HG02623 (cell line): Measurements from ENCODE around the gene PDP2.
"Not testable (repeated sequence)": the region's sequence is repeated elsewhere in the genome, so short reads cannot be mapped to it uniquely, and the experiment has no call there.

Experiments
- ATAC-seq: cut with Tn5 transposase; IDR thresholded peaks from one replicate; pipeline ENCODE4 v1.9.1; 2021; ENCODE audit warnings: moderate library complexity; ENCODE audit not compliant: unreplicated experiment

PDP2 gene

DNA sequence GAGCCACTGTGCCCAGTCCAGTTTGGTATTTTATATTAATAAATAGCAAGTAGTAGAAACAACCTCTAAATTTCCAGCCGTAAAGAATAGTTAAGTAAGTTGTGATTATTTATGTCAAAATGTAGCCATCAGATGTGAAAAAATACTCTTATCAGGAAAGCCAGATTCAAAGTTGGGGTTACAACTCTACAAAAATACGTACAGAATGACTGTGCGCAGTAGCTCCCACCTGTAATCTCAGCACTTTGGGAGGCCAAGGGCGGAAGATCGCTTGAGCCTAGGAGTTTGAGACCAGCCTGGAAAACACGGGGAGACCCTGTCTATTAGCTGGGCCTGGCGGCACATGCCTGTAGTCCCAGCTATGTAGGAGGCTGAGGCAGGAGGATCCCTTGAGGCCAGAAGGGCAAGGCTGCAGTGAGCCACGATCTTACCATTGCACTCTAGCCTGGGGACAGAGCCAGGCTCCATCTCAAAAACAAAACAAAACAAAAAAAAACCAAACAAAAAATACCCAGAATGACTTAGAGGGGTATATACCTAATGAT, 1.7 kb downstream of the PDP2 start:
- no peak for ATAC-seq

DNA sequence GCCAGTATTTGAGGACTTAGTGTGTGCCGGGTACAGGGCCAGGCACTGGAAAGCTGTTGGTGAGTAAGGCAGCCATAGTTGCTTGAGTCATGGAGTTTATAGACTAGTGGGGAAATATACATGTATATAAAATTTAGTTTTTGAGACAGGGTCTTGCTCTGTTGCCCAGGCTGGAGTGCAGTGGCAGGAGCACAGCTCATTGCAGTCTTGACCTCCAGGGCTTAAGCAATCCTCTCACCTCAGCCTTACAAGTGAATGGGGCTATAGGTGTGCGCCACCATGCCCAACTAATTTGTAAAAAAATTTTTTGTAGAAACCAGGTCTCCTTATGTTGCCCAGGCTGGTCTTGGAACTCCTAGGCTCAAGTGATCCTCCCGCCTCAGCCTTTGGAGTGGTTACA, 2.4 kb downstream of the PDP2 start:
- no peak for ATAC-seq

DNA sequence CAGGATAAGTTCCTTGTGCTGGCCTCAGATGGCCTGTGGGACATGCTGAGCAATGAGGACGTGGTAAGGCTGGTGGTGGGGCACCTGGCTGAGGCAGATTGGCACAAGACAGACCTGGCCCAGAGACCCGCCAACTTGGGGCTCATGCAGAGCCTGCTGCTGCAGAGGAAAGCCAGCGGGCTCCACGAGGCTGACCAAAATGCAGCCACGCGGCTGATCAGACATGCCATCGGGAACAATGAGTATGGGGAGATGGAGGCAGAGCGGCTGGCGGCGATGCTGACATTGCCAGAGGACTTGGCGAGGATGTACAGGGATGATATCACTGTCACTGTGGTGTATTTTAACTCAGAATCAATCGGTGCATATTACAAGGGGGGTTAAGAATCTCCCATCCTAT, 5.2 kb downstream of the PDP2 start:
- no peak for ATAC-seq

DNA sequence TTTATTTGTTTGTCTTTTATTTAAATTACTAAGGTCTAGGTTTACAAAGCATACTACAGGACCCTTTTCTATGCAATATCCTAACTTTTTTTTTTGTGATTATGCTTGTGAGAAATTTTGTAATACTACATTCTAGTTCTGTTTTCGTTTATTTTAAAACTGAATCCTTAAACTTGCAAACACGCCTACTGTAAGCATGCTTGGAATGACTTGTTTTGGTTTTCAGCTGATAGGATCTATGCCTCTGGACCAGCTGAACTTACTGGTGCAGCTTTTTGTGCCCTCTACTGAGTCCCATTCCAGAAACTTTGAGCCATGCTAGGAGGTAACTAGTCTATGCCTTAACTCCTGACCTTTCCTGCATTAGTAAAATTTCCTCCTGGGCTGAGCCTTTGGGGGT, 6.0 kb downstream of the PDP2 start:
- no peak for ATAC-seq

DNA sequence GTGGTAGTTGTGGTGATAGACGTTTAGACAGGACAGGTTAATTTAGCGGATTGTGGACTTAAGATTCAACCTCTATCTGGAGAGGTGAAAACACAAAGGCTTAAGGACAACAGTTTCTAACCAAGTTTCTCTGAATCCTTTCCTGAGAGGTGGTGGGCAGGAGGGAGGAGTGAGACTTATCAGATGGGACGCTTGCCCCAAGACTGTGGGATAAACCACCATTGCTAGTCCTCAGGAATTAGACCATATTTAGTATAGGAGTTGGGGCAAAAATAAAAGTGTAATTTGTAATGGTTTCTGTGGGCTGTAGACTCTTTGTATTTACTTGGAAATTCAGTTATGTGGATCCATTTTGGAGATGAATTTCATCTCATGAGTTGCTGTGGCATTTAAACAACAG, 6.6 kb downstream of the PDP2 start:
- ATAC-seq = no peak

DNA sequence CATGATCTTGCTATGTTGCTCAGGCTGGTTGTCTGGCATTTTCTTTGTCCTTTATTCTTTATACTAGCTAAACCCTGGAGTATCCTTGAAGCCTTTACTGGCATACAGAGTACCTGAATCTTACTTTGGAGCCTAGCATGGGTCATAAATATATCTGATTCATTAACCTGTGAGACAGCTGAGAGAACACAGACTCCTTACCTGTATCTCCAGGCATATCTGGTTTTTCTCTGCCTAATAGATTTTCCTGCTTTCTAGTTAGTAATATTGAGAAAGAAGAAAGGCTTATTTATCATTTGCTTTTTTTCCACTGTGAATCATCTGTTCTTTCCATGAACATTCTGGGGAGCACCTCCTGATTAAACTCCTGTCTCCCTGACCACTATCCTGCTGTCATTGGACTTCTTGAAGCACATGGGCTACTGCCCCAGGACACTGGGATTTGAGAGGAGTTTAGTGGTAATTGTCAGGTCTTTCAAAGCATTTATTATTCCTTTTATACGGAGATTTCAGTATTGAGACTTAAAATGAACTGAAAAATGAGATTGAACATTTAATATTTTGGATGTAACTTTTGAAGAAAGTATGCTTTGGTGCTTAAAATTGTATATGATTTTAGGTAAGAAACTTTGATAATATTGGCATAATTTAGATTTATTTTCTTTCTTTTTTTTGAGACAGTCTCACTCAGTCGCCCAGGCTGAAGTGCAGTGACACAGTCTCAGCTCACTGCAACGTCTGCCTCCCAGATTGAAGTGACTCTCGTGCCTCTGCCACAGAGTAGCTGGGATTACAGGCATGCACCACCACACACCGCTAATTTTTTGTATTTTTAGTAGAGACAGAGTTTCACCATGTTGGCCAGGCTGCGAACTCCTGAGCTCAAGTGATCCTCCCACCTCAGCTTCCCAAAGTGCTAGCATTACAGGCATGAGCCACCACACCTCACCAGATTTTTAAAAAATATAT, 8.6 kb downstream of the PDP2 start:
- no peak for ATAC-seq

DNA sequence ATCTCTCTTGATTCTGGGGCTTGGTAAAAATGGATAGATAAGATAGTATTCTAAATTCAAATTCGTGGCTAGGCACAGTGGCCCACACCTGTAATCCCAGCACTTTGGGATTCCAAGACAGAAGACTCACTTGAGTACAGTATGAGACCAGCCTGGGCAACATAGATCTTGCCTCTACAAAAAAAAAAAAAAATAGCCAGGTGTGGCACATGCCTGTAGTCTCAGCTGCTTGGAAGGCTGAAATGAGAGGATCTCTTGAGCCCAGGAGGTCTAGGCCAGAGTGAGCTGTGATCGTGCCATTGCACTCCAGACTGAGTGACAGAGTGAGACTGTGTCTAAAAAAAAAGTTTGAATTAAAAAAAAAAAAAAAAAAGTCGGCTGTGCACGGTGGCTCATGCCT, 9.3 kb downstream of the PDP2 start:
- no peak for ATAC-seq

DNA sequence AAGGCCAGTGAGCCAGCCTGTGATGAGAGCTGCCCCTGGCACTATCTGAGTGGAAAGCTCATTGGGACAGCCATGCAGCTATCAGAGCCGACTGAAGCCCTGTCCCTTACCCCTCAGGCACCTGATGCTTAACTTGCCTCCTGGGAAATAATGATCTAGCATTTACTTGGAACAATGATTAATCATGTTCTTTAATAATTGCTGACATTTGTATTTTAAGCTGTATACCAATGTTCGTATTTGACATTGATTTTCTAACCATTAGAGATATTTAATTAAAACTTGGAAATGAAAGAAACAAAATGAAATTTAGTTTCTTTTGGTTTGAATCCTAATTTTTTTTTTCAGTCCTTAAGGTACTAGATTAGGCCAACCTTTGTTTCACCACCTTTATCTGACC, 10.5 kb downstream of the PDP2 start:
- no peak for ATAC-seq

DNA sequence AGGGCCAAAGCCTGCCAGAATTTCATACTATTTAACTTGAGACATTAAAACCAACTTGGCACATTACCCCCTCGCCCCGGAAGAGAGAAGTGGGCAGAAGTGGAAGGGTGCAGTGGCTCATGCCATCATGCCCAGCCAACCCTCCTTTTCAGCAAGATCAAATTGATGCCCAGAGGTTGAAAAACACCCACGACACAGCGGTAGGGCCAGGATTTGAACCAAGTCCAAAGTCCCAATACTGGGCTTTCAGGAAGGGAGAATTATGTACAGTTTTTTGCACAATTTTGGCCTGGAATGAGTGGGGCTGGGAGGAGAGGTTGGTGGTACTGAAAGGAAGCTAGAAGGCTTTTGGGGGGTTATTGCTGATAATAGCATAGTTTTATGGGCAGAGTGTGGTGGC, 11.0 kb downstream of the PDP2 start:
- ATAC-seq = no peak

DNA sequence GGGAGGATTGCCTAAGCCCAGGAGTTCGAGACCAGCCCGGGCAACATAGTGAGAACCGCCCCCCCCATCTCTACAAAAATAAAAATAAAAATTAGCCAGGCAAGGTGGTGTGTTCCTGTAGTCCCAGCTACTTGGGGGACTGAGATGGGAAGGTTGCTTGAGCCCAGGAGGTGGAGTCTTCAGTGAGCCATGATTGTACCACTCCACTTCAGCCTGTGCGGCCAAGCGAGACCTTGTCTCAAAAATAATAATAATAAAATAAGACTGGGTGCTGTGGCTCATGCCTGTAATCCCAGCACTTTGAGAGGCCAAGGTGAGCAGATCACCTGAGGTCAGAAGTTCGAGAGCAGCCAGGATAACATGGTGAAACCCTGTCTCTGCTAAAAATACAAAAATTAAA, 11.5 kb downstream of the PDP2 start:
- ATAC-seq = no peak

DNA sequence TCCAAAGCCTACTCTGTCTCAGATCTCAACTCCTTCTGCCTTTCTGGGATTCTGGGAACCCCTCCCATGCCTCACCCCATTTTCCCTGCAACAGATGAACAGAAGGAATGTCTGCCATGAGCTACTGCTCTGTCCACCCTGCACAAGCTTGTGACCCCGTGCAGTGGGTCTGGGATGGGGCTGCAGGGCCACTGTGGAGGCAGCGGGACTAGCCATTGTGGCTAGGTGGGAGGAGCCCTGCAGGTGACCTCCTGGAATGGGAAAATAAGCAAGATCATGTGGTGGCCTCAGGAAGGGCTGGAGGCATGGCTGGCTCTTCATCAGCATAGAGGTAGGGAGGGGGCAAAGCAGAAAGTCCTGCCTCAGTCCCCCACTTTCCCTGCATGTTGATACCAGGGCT, 13.7 kb downstream of the PDP2 start:
- ATAC-seq = no peak

DNA sequence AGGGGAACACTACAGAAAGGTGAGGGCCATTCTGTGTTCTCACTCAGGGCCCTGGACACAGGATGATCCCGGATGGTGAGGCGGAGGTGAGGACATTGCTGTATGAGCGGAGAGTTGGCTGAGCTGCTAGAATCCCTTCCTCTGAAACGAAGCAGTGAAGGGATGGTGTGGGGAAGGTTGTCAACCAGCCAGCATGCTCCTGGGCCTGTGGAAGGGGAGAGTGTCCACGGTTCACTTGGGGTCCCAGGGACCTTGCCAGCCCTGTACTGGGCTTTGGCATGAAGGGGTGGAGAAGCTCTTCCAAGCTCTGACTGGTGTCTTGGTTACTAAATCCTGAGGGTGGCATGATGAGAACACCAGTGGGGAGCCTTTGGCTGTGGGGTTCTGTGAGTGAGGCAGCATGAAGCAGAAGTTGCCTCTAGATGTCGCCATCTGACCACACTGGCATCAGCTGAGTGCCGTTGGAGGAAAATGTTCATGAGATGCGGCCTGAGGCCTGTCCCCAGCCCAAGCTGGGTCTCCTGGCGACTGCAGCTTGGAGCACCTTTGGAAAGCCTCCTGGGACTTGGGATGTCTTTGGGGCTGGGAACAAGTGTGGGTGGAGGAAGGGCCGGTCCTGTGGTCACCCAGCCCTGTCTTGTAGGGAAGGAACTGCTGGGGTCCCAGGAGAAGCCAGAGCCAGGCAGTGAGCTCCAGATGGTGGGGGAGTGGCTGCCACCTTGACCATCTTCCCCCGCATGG, 14.8 kb downstream of the PDP2 start:
- peak; percentile 66 for ATAC-seq

DNA sequence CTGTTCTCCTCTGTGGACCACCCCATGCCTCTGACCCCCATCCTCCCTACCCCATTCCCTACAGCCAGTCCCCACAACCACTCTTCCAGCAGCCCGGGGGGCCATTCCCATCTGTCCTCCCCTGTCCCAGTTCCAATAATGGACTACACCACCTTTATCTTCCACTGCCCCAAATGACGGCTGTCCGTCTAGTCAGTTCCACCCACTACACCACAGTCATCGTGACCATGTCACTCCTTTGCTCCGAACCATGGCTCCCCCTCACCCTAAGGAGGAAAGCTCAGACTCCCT, 15.3 kb downstream of the PDP2 start:
- ATAC-seq = no peak

DNA sequence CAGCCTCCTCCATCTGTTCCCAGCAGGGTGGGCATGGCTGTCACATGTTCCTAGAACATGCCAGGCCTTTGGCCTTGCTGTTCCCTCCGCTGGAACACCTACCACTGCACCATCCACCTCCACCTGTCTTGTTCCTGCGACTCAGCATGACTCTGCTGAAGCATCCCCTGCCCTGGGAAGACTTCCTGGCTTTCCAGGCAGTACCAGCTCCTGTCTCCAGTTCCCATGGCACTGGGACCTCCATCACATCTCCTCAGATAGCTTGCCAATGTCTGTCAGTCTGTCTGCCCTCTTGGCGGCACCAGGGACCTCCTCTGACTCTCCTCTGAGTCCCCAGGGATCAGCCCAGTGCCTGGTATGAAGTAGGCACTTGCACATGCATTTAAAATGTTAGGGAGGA, 15.7 kb downstream of the PDP2 start:
- ATAC-seq = no peak

DNA sequence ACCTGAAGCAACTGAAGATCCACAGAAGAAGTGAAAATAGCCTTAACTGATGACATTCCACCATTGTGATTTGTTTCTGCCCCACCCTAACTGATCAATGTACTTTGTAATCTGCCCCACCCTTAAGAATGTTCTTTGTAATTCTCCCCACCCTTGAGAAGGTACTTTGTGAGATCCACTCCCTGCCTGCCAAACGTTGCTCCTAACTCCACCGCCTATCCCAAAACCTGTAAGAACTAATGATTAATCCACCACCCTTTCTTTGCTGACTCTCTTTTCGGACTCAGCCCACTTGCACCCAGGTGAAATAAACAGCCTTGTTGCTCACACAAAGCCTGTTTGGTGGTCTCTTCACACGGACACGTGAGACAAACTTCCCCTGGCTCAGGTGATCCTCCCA, 16.4 kb downstream of the PDP2 start:
- ATAC-seq = not testable (repeated sequence)

DNA sequence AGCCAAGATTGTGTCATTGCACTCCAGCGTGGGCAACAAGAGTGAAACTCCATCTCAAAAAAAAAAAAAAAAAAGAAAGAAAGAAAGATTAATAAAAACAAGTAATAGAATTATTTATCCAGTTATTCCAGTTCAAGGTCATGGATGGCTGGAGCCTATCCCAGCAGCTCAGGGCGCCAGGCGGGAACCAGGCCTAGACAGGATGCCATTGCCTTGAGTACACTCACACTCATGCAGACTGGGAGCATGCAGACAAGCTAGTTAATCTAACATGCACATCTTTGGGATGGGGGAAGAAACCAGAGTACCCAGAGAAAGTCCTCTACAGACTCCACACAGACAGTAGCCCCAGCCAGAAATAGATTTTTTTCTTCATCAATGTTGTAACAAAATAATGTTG, 17.9 kb downstream of the PDP2 start:
- no peak for ATAC-seq

DNA sequence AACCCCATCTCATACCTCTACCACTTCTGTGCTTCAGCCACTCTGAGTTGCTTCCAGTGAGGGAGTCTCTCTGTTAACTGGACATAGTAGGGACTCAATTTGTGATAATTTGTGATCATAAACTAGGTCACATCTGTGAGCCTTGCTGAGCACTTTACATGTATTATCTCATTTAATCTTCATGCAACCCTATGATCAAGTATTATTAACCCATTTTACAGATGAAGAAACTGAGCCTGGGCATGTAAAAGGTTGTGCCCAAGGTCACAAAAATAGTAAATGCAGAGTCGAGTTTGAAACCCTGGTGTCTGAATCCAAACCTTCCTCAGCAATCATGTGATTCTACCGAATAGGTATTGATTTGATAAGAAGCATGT, 18.6 kb downstream of the PDP2 start:
- ATAC-seq = no peak

DNA sequence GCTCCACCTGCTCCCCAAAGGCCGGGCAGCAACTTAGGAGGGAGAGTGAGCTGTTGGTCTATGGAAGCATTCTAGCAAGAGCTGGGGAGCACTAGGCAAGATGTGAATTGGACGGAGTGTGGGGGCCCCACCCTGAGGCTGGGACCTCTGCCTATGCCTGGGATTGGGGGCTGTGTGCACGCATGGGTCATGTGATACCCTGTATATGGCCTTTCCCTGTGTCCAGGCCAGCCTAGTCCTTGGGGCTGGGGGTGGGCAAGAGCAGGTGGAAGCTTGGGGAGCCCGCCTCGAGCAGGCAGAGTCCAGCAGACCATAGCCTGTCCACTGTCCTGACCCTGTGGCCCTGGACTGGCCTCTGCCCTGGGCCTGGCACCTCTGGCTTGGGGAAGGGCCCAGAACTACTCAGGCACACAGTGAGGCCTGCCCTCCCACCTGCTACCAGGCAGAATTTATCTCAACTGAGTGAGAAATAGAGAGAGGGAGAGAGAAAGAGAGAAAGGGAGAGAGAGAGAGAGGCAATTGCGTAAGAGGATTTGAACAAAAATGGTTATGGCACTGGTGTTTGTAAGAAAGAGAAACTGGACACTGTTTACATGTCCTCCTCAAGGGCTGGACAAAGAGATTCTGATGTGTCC, 19.1 kb downstream of the PDP2 start:
- no peak for ATAC-seq

DNA sequence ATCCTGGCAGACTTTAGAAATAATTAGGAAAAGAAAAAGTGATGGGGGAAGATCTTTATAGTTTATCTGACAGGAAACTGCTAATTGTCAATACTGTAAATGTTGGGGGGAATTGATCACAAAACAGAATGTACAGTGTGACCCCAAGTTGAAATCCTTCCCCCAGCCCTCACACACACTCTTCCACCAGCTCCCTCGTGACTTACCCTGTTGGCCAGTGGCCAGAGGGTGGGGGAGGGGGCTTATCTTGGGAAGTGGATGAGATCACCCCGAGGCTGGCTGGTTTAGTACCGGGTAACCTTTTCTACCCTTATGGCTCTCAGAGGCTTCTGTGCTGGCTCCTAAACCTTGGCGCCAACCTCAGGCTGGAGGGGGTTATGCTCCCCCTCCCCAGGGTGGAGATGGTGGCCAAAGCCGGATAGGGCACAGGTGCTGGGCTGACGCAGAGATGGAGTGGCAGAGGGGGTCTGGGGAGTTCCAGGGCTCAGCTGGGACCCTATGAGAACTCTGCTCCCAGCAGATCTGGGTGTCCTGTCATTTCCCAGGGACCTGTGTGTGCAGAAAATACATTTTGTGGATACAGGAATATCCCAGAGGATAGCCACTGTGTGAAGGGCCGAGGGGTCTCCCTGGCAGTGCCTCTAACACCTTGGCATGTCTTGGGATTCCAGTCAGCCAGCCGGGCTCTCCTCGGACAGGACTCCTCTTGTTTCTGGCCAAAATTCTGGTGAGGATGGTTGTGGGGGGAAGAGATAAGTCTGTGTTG, 19.8 kb downstream of the PDP2 start:
- ATAC-seq = no peak

DNA sequence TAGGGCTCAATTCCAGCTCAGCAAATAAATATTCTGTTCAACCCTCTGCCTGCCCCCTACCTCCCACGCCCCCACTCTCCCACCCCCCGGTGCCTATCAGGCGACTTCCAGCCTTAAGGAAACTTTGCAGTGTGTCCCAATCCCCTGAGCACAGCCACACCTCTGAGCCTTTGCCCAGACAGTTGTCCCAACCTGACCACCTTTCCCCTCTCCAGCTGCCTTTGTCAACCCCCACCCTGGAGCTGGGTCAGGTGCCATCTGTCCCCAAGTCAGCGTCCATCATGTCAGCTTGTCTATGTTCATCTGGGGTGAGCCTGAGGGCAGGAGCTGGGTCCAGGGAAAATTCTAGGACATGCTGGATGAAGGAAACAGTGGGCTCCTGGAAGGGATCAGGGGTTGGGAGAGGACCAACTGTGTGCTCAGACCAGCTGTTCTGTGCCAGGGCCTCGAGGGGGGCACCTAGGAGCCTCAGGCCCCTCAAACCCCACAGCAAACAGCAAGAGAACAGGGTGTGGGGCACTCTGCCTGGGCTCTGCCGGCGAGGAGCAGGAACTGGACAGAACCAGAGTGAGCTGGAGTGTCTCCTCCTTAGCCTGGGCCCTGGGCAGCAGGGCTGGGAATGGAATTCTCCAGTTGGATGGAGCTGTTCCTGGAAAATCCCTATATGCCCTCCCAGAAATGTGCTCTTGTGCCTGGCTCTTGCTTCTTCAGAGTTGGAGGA, 20.6 kb downstream of the PDP2 start:
- no peak for ATAC-seq
